ENCODE data around the gene TRIM8.

Gene TRIM8

DNA sequence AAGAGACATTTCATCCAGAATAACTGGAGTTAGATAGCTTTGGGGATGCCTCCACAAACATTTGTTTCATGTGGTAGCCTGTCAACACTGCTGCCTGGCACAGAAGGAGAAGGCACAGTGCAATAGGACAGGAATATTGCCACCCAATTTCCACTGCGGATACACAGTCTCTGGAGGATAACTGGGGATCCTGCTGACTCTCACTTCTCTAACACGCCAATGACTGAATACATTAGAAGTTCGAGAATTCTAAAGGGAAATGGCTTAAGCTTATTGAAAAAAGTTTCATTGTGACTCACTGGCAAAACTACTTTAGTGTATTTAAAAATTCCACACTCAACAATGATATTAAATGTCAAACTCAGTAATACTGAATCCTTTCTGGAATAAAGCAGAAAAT, 57.0 kb downstream of the TRIM8 start:
- peaks cover 16% of the 10 kb centered on the region for H3K36me3 Mint-ChIP-seq
- no peak overlapping the region for H3K27ac Mint-ChIP-seq
- no peak overlapping the region for H3K4me3 Mint-ChIP-seq
- no peaks in the 10 kb centered on the region for H3K9me3 Mint-ChIP-seq (ENCODE audit: low read depth)
- H3K27me3 Mint-ChIP-seq = no peaks in the 10 kb centered on the region
- peaks cover 6% of the 10 kb centered on the region for H3K4me1 Mint-ChIP-seq (ENCODE audit: low read depth)

DNA sequence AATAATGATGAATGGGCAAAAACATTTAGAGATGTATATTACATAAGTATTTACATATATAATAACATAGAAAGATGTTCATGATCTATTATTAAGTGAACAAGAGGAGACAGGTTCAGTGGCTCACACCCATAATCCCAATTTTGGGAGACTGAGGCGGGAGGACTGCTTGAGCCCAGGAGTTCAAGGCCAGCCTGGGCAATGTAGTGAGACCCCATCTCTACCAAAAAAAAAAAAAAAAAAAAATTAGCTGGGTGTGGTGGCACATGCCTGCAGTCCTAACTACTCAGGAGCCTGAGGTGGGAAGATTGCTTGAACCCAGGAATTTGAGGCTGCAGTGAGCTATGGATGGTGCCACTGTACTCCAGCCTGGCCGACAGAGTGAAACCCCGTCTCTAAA, 57.5 kb downstream of the TRIM8 start:
- Mint-ChIP-seq H3K27ac (no peak overlapping the region), H3K9me3 (ENCODE audit: low read depth) (no peaks in the 10 kb centered on the region), H3K4me3 (no peak overlapping the region), H3K27me3 (no peaks in the 10 kb centered on the region), H3K4me1 (ENCODE audit: low read depth) (peaks cover 6% of the 10 kb centered on the region), H3K36me3 (peaks cover 16% of the 10 kb centered on the region)

DNA sequence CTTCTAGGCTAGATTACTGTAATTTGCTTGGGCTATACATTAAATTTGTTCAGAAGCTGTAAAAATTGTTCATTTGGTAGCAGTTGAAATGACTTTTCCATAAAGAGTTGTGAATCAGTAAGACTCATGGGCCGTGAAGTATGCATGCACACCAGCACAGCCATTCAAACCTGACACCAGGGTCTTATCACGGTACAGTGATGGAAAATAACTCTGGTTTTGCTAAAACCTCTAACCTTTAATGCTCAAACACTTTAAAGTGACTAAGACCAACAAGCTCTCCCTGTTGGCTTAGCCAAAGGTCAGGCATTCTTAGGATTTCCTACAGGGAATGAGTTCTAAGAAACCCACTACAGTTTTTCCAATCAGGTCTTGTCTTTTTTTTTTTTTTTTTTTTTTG, 58.5 kb downstream of the TRIM8 start:
- Mint-ChIP-seq H3K9me3 (ENCODE audit: low read depth) (no peaks in the 10 kb centered on the region), H3K36me3 (peaks cover 12% of the 10 kb centered on the region), H3K4me3 (no peak overlapping the region), H3K4me1 (ENCODE audit: low read depth) (peaks cover 10% of the 10 kb centered on the region), H3K27me3 (no peaks in the 10 kb centered on the region), H3K27ac (no peak overlapping the region)

DNA sequence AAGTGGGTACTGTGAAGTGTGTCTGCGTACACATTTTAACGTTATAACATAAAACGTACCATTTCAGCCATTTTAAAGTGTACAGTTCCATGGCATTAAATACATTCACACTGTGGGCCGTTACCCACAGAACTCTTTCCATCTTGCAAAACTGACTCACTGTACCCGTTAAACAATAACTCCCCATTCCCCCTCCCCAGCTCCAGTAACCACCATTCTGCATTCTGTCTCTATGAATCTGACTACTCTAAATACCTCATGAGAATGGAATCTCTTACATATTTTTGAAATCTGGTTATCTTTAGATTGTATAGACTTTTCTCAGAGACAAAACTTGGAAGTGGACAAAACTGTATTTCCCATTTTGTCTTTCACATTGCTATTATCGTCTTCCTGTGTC, 60.6 kb downstream of the TRIM8 start:
- Mint-ChIP-seq H3K9me3 (ENCODE audit: low read depth) (no peaks in the 10 kb centered on the region), H3K4me3 (no peak overlapping the region), H3K27me3 (no peaks in the 10 kb centered on the region), H3K36me3 (peaks cover 2% of the 10 kb centered on the region), H3K4me1 (ENCODE audit: low read depth) (peaks cover 10% of the 10 kb centered on the region), H3K27ac (no peak overlapping the region)

DNA sequence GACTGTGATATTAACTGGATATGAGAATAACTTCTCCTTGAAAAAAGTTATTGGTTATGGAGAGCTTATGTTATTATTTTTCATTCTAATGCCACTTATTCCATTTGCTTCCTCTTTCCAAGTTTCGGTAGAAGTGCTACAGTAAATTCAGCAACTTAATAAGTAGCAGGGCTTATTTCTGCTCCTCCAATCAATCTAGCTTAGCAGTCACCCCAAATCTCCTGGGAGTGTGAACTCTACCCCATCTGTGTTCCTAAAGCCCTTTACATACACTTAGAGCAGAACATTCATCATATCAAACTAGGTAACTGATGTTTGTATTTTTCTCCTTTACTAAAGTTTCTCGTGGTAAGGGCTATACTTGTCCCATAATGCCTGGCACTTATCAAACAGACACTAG, 61.3 kb downstream of the TRIM8 start:
- no peak overlapping the region for H3K27ac Mint-ChIP-seq
- H3K4me3 Mint-ChIP-seq = no peak overlapping the region
- H3K9me3 Mint-ChIP-seq (ENCODE audit: low read depth) = no peaks in the 10 kb centered on the region
- no peaks in the 10 kb centered on the region for H3K27me3 Mint-ChIP-seq
- peaks cover 2% of the 10 kb centered on the region for H3K36me3 Mint-ChIP-seq
- H3K4me1 Mint-ChIP-seq (ENCODE audit: low read depth) = peaks cover 10% of the 10 kb centered on the region
